Neuron (in vitro differentiated cells): ENCODE measurements around the gene C4B.
A peak's percentile ranks its signal among the peaks of the same experiment; 100 is the strongest.
"Not testable (repeated sequence)": the region's sequence is repeated elsewhere in the genome, so short reads cannot be mapped to it uniquely, and the experiment has no call there.

Source experiments
- H2AFZ ChIP-seq: one replicate; pipeline ENCODE4 v1.6.1; 2013; ENCODE audit warnings: low read depth, mild to moderate bottlenecking, inconsistent platforms, low read length, moderate library complexity
- H3K27me3 ChIP-seq: one replicate; pipeline ENCODE4 v1.6.1; 2013; ENCODE audit warnings: low read length; ENCODE audit not compliant: insufficient read depth
- H3K36me3 ChIP-seq: one replicate; pipeline ENCODE4 v1.6.1; 2013; ENCODE audit warnings: low read length; ENCODE audit not compliant: insufficient read depth
- H3K4me1 ChIP-seq: one replicate; pipeline ENCODE4 v1.6.1; 2013; ENCODE audit warnings: low read length; ENCODE audit not compliant: insufficient read depth
- H3K4me3 ChIP-seq: 2 replicates; pipeline ENCODE4 v1.5.1; 2013; ENCODE audit warnings: mild to moderate bottlenecking, low read length, moderate library complexity
- H3K9me3 ChIP-seq: one replicate; pipeline ENCODE4 v1.6.1; 2013; ENCODE audit warnings: low read length

Gene C4B

DNA sequence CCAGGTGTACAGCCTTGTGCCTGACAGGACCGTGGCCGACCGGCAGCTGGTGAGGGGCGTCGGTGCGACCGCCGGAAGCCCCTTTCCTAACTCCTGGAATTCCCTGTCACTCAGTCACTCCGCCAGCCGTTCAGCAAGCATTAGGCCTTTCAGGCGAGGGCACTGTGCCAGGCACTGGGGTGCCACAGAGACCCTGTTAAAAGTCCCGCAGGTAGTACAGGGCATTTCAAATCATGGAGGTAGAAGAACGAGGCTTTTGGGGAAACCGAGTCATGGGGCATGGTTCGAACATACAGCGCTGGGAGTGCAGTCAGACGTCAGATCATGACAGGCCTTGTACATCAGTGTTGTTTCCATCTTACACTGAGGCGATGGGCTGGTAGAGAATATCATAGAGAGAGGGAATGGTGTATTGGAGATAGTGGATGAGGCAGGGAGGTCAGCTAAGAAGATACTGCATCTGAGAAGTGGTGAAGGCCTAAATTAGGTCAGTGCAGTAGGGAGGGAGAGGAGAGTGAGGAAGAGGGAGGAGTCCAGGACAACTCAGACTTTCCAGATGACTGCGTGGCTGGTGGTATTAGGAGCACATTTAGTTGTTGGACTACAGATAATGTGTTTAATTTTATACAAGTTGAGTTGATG is 41.8 kb upstream of the C4B start:
- H3K27me3 ChIP-seq, result no peaks in the 10 kb centered on the region
- H3K36me3 ChIP-seq, result peaks cover 27% of the 10 kb centered on the region
- peaks cover 17% of the 10 kb centered on the region for H3K4me1 ChIP-seq
- no peaks in the 10 kb centered on the region for H3K9me3 ChIP-seq
- peak overlapping the region; percentile 72 for H2AFZ ChIP-seq
- H3K4me3 ChIP-seq, result peak overlapping the region; percentile 56

DNA sequence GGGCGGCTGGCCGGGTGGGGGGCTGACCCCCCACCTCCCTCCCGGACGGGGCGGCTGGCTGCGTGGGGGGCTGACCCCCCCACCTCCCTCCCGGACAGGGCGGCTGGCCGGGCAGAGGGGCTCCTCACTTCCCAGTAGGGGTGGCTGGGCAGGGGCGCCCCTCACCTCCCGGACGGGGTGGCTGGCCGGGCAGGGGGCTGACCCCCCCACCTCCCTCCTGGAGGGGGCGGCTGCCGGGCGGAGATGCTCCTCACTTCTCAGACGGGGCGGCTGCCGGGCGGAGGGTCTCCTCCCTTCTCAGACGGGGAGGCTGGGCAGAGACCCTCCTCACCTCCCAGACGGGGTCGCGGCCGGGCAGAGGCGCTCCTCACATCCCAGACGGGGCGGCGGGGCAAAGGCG is 38.5 kb upstream of the C4B start:
- peaks cover 18% of the 10 kb centered on the region for H3K36me3 ChIP-seq
- not testable (repeated sequence) for H3K4me3 ChIP-seq, H3K9me3 ChIP-seq, H3K27me3 ChIP-seq, H2AFZ ChIP-seq
- H3K4me1 ChIP-seq, result peaks cover 15% of the 10 kb centered on the region

DNA sequence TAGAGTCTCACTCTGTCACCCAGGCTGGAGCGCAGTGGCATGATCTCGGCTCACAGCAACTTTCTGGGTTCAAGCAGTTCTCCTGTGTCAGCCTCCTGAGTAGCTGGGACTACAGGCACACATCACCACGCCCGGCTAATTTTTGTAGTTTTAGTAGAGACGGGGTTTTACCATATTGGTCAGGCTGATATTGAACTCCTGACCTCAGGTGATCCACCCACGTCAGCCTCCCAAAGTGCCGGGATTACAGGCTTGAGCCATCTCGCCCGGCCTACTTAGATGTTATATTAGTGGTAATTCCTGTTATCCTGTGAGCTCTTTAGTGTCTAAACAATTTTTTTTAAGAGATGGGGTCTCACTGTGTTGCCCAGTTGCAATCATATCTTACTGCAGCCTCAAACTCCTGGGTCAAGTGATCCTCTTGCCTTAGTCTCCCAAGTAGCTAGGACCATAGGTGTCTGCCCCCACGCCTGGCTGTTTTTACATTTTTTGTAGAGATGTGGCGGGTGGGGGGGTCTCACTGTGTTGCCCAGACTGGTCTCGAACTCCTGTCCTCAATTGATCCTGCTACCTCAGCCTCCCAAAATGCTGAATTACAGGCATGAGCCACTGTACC is 36.7 kb upstream of the C4B start:
- H3K27me3 ChIP-seq, result no peaks in the 10 kb centered on the region
- H3K36me3 ChIP-seq, result peaks cover 18% of the 10 kb centered on the region
- H3K9me3 ChIP-seq, result no peaks in the 10 kb centered on the region
- no peak overlapping the region for H2AFZ ChIP-seq
- no peak overlapping the region for H3K4me3 ChIP-seq
- peaks cover 5% of the 10 kb centered on the region for H3K4me1 ChIP-seq

- H3K36me3 ChIP-seq, result peaks cover 18% of the 10 kb centered on the region
- H3K4me1 ChIP-seq, result no peaks in the 10 kb centered on the region
- H3K4me3 ChIP-seq, result no peak overlapping the region
- no peaks in the 10 kb centered on the region for H3K9me3 ChIP-seq
- no peak overlapping the region for H2AFZ ChIP-seq
- no peaks in the 10 kb centered on the region for H3K27me3 ChIP-seq
These were observed 35.8 kb upstream of the C4B start for GRCh38 chr6:31978831-31979230.

DNA sequence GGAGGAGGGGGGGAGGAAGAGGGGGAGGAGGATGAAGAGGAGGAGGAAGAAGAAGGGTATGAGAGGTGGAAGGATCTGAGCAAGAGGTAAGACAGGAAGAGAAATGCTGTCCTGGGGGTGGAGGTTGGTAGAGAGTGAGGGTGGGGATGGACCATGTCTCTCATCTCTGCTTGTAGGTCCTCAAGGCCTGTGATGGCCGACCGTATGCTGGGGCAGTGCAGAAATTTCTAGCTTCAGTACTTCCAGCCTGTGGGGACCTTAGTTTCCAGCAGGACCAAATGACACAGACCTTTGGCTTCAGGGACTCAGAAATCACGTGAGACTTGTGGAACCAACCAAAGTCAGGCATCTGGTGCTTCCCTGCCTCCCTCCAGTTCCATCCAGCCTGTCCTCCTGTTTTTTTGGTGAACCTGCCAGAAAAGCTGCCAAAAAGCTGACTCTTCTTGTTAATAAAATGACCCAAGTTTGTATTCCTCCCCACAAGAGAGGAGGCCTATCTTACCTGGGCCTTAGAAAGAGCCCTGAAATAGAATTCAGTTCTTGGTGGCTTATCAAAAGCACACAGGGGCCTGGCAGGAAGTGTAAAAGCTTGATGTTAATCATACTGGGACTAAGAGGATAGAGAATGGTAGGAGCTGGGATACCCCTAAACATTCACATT is 35.2 kb upstream of the C4B start:
- Histone ChIP-seq H3K4me3 (no peak overlapping the region), H2AFZ (no peak overlapping the region), H3K36me3 (peaks cover 18% of the 10 kb centered on the region), H3K4me1 (no peaks in the 10 kb centered on the region), H3K27me3 (no peaks in the 10 kb centered on the region), H3K9me3 (no peaks in the 10 kb centered on the region)

GRCh38 chr6:31980195-31980876 is 34.3 kb upstream of the C4B start:
- H2AFZ ChIP-seq, H3K4me1 ChIP-seq, H3K9me3 ChIP-seq, H3K27me3 ChIP-seq, H3K4me3 ChIP-seq: not testable (repeated sequence)
- H3K36me3 ChIP-seq, result peaks cover 18% of the 10 kb centered on the region

GRCh38 chr6:31980998-31981397 is 33.6 kb upstream of the C4B start:
- H3K9me3 ChIP-seq, H3K27me3 ChIP-seq, H3K4me3 ChIP-seq, H2AFZ ChIP-seq, H3K4me1 ChIP-seq: not testable (repeated sequence)
- H3K36me3 ChIP-seq, result peaks cover 18% of the 10 kb centered on the region

DNA sequence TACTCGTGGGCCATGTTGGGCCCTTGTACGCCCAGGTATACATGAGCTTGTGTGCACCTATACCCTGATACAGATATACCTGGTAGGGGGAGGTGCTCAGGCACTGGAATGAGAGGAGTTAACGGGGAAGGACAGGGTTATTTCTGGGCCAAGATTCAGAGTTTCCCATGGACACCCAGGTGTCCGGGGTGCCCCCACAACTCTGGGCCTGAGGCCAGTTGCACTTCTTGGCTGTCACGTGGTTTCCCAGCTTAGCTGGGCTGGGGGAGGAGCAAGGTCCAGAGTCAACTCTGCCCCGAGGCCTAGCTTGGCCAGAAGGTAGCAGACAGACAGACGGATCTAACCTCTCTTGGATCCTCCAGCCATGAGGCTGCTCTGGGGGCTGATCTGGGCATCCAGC is 32.9 kb upstream of the C4B start, which contains the start of gene C4A:
Gene C4A (plus strand): TSS at position 314 of the 400 bp plus-strand sequence. CDS start 51 bp downstream, at position 365.
- H2AFZ ChIP-seq, H3K9me3 ChIP-seq, H3K27me3 ChIP-seq, H3K4me3 ChIP-seq, H3K4me1 ChIP-seq: not testable (repeated sequence)
- peaks cover 18% of the 10 kb centered on the region for H3K36me3 ChIP-seq

- H3K36me3 ChIP-seq, H3K27me3 ChIP-seq, H2AFZ ChIP-seq, H3K4me3 ChIP-seq, H3K9me3 ChIP-seq, H3K4me1 ChIP-seq: not testable (repeated sequence)
These were observed 25.2 kb upstream of the C4B start for GRCh38 chr6:31989363-31989762.

DNA sequence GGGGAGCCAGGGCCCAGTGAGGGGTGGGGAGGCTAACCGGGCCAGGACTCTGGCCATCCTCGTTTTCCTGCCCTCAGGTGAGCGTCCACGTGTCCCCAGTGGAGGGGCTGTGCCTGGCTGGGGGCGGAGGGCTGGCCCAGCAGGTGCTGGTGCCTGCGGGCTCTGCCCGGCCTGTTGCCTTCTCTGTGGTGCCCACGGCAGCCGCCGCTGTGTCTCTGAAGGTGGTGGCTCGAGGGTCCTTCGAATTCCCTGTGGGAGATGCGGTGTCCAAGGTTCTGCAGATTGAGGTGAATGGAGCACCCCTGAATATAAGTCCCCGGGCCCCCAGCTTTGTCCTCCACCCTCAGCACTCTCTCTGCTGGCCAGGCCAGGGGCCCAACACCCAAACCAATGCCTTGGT is 20.2 kb upstream of the C4B start:
- H3K36me3 ChIP-seq, H3K4me1 ChIP-seq, H2AFZ ChIP-seq, H3K4me3 ChIP-seq, H3K9me3 ChIP-seq, H3K27me3 ChIP-seq: not testable (repeated sequence)

GRCh38 chr6:31996385-31996784 is 18.2 kb upstream of the C4B start:
- H3K4me3 ChIP-seq, H2AFZ ChIP-seq, H3K4me1 ChIP-seq, H3K9me3 ChIP-seq, H3K36me3 ChIP-seq, H3K27me3 ChIP-seq: not testable (repeated sequence)

- H3K9me3 ChIP-seq, H3K27me3 ChIP-seq, H2AFZ ChIP-seq, H3K4me3 ChIP-seq, H3K4me1 ChIP-seq, H3K36me3 ChIP-seq: not testable (repeated sequence)
These were observed 11.9 kb upstream of the C4B start for GRCh38 chr6:32002546-32003268.

GRCh38 chr6:32003301-32003700 is 11.3 kb upstream of the C4B start:
- H2AFZ ChIP-seq, H3K4me1 ChIP-seq, H3K36me3 ChIP-seq, H3K9me3 ChIP-seq, H3K27me3 ChIP-seq, H3K4me3 ChIP-seq: not testable (repeated sequence)
